Measurements from ENCODE around the gene RBM20. TPM values are rescaled to one million over a fixed set of nuclear protein-coding genes. Genes with fewer than 3 reads are reported as not detected.
A peak's percentile ranks its signal among the peaks of the same experiment; 100 is the strongest.

RBM20 gene
- total and polyA plus RNA-seq, 2 of the 13 experiments (the other 11 are each of a cell fraction or from before 2014, with no cell fraction given), result 0.02 to 0.22 TPM

- TF ChIP-seq ZNF30 (CRISPR knock-in tag; IDR thresholded peaks at IDR 0.05), result no peak
- no peak for TF ChIP-seq ZNF660 (CRISPR knock-in tag; IDR thresholded peaks at IDR 0.05; ENCODE audit: borderline replicate concordance, low read depth)
- 0 out of 2 replicates have a peak, but pooled peaks have one; percentile 20 for TF ChIP-seq KDM3A (CRISPR knock-in tag; IDR thresholded peaks at IDR 0.05; ENCODE audit: low read depth)
- TF ChIP-seq ZNF768 (CRISPR knock-in tag; IDR thresholded peaks at IDR 0.05), result 0 out of 2 replicates have a peak, but pooled peaks have one; percentile 9
- TF ChIP-seq RELA (CRISPR knock-in tag; IDR thresholded peaks at IDR 0.05), result no peak
- TF ChIP-seq ZNF775 (CRISPR knock-in tag; IDR thresholded peaks at IDR 0.05; ENCODE audit: borderline replicate concordance), result no peak
- no peak for TF ChIP-seq CEBPB (IDR thresholded peaks at IDR 0.05; ENCODE audit: borderline replicate concordance, low read depth, low read length)
- TF ChIP-seq EHMT2 (IDR thresholded peaks at IDR 0.05; ENCODE audit: borderline replicate concordance, low read depth, low read length), result no peak
- TF ChIP-seq MAX (IDR thresholded peaks at IDR 0.05), result peak; percentile 84
- TF ChIP-seq REL (CRISPR knock-in tag; conservative IDR thresholded peaks at IDR 0.05), result no peak
- peak; percentile 27; the same call in 1 of the 2 replicates for TF ChIP-seq MEF2D (CRISPR knock-in tag; IDR thresholded peaks at IDR 0.05)
- TF ChIP-seq ARID5B (CRISPR knock-in tag; IDR thresholded peaks at IDR 0.05), result peak; percentile 36; the same call in 1 of the 2 replicates
- TF ChIP-seq ZNF841 (CRISPR knock-in tag; IDR thresholded peaks at IDR 0.05; ENCODE audit: borderline replicate concordance), result no peak
- 0 out of 2 replicates have a peak, but pooled peaks have one; percentile 10 for TF ChIP-seq RCOR2 (CRISPR knock-in tag; IDR thresholded peaks at IDR 0.05)
- TF ChIP-seq GLI4 (CRISPR knock-in tag; IDR thresholded peaks at IDR 0.05; ENCODE audit: borderline replicate concordance), result peak; percentile 61; the same call in 1 of the 2 replicates
- peak; percentile 83 for TF ChIP-seq KDM2A (CRISPR knock-in tag; IDR thresholded peaks at IDR 0.05; ENCODE audit: borderline replicate concordance, low read depth)
- TF ChIP-seq, protein P1, sequence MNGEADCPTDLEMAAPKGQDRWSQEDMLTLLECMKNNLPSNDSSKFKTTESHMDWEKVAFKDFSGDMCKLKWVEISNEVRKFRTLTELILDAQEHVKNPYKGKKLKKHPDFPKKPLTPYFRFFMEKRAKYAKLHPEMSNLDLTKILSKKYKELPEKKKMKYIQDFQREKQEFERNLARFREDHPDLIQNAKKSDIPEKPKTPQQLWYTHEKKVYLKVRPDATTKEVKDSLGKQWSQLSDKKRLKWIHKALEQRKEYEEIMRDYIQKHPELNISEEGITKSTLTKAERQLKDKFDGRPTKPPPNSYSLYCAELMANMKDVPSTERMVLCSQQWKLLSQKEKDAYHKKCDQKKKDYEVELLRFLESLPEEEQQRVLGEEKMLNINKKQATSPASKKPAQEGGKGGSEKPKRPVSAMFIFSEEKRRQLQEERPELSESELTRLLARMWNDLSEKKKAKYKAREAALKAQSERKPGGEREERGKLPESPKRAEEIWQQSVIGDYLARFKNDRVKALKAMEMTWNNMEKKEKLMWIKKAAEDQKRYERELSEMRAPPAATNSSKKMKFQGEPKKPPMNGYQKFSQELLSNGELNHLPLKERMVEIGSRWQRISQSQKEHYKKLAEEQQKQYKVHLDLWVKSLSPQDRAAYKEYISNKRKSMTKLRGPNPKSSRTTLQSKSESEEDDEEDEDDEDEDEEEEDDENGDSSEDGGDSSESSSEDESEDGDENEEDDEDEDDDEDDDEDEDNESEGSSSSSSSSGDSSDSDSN (CRISPR knock-in tag; IDR thresholded peaks at IDR 0.05), result peak; percentile 90
- peak; percentile 62 for TF ChIP-seq ZNF883 (CRISPR knock-in tag; IDR thresholded peaks at IDR 0.05; ENCODE audit: not compliant biosample characterization)
- TF ChIP-seq ZNF496 (CRISPR knock-in tag; IDR thresholded peaks at IDR 0.05; ENCODE audit: insufficient replicate concordance), result no peak
- TF ChIP-seq CREM (IDR thresholded peaks at IDR 0.05), result no peak
- TF ChIP-seq CREM (CRISPR knock-in tag; IDR thresholded peaks at IDR 0.05), result no peak
- TF ChIP-seq MTERF4 (CRISPR knock-in tag; IDR thresholded peaks at IDR 0.05), result no peak
- peak; percentile 58; the same call in 1 of the 2 replicates for TF ChIP-seq SALL1 (CRISPR knock-in tag; IDR thresholded peaks at IDR 0.05)
Measured at GRCh38 chr10:110671788-110672579, 27.8 kb downstream of the RBM20 start (continued).
